GM12874 (cell line): ENCODE measurements around the gene KPNA1.

Experiments used
- TF ChIP-seq, protein P1 (sequence below): IDR thresholded peaks from 2 replicates; pipeline ENCODE4 v1.5.1; 2011; ENCODE audit warnings: low read depth, mild to moderate bottlenecking, control low read depth, low read length, moderate library complexity; ENCODE audit not compliant: insufficient read depth

Gene KPNA1

DNA sequence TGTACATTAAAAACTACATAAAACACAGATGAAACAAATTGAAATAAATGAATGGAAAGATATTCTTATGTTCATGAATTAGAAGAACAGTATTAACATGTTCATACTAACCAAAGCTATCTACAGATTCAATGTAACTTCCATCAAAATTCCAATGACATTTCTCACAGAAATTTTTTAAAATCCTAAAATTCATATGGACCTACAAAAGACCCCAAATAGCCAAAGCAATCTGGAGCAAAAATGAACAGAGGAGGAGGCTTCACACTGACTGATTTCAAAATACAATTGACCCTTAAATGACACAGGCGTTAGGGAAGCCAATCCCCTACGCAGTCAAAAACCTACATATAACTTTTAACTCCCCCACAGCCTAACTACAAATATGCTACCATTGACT lies 39.4 kb downstream of the KPNA1 start:
- TF ChIP-seq, protein P1, sequence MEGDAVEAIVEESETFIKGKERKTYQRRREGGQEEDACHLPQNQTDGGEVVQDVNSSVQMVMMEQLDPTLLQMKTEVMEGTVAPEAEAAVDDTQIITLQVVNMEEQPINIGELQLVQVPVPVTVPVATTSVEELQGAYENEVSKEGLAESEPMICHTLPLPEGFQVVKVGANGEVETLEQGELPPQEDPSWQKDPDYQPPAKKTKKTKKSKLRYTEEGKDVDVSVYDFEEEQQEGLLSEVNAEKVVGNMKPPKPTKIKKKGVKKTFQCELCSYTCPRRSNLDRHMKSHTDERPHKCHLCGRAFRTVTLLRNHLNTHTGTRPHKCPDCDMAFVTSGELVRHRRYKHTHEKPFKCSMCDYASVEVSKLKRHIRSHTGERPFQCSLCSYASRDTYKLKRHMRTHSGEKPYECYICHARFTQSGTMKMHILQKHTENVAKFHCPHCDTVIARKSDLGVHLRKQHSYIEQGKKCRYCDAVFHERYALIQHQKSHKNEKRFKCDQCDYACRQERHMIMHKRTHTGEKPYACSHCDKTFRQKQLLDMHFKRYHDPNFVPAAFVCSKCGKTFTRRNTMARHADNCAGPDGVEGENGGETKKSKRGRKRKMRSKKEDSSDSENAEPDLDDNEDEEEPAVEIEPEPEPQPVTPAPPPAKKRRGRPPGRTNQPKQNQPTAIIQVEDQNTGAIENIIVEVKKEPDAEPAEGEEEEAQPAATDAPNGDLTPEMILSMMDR: no peak

GRCh38 chr3:122469659-122470058 lies 45.1 kb downstream of the KPNA1 start:
- TF ChIP-seq, protein P1: no peak

GRCh38 chr3:122468896-122469533 lies 45.7 kb downstream of the KPNA1 start:
- TF ChIP-seq, protein P1: no peak

DNA sequence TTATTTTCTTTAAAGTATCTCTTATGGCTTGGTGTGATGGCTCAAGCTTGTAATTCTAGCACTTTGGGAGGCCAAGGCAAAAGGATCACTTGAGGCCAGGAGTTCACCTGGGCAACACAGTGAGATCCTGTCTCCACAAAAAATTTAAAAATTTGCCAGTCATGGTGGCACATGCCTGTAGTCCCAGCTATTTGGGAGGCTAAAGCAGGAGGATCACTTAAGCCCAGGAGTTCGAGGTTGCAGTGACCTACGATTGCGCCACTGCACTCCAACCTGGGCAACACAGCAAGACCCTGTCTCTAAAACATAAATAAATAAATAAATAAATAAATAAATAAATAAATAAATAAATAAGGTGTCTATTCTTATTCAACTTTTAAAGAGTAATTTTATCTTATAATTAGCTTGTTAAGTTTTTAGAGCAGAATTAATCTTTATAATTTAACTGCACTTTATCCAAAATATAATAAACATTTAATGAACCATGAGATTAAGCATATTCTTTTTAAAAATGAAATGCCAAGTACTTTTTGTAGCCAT lies 48.0 kb downstream of the KPNA1 start:
- TF ChIP-seq, protein P1: no peak

DNA sequence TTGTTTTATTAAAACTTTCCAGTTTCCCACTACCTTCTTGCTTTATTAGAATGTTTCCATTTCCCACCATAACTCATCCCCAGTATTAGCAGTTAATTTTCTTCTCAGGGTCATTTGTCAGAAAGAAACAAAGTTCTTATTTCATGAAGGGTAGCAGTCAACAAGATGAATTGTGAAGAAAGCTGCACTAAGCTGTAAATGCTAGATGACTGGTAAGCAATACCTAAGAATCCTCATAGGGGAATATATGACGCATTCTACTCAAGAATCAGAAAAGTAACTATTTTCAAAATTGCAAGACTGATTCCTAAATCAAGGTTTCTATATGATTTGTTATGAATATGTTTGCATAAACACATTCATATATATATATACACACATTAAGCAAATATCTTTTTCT lies 50.1 kb downstream of the KPNA1 start:
- TF ChIP-seq, protein P1: no peak

DNA sequence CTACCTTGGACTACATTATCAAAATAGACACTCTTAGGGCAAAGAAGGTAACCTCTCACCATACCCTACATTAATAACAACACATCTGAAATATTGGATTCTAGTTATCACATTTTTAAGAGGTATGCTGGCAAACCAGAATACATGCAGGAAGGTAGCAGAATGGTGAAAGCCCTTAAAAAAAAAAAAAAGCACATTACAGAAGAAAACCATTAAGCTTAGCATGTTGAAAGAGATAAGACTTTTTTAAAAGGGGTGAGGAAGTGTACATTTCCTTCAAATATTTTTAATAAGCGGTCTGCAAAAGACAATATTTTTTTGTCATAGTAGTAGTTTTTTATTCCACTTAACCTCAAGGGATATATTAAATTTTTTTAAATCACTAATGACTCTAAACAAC lies 52.3 kb downstream of the KPNA1 start:
- TF ChIP-seq, protein P1: no peak

DNA sequence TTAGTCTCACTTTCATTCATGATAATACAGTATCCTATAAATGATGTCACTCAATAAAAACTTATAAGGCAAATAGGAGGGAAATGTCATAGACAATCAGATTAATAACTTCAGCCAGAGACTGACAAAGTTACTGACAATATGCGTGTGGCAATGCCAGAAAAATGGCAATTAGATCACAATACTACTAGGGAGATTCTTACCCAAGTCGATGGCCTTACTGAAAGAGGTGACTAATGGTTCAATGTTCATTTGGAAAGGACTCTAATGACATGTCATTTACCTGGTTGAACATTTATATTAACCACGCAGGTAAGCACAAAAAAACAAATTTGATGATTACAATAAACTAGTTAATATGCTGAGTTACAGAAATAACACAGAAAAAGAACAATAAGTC lies 52.9 kb downstream of the KPNA1 start:
- TF ChIP-seq, protein P1: no peak
